Activated CD8-positive, alpha-beta T cell treated with anti-CD3 and anti-CD28 coated beads for 36 hours (primary cell): ENCODE results near the gene TRAPPC8. TPM values are rescaled to one million over a fixed set of nuclear protein-coding genes. Genes with fewer than 3 reads are reported as not detected.
"Not testable (repeated sequence)": the region's sequence is repeated elsewhere in the genome, so short reads cannot be mapped to it uniquely, and the experiment has no call there.

Source experiments
- ATAC-seq: fragments of 200-7000 bp; cut with Tn5 transposase; one replicate; pipeline ENCODE4 v1.10.0; 2021; ENCODE audit warnings: mild to moderate bottlenecking, moderate library complexity
- CTCF ChIA-PET: fragments of 350-600 bp; sonication (Branson Sonifier 250); formaldehyde crosslinking; loops from one replicate; lab custom pipeline; 2021; ENCODE audit warnings: antibody characterized with exemption; lab: Charles Lee
- POLR2A ChIA-PET: fragments of 350-600 bp; sonication (Branson Sonifier 250); formaldehyde crosslinking; loops from one replicate; lab custom pipeline; 2021; ENCODE audit warnings: antibody characterized with exemption; lab: Charles Lee
- DNase-seq: peaks from one replicate; pipeline ENCODE4 v3.0.0-alpha.2; 2020
- H3K27ac Mint-ChIP-seq: one replicate; pipeline ENCODE4 v1.8.0; 2021; ENCODE audit warnings: mild to moderate bottlenecking, mixed read lengths
- H3K27me3 Mint-ChIP-seq: one replicate; pipeline ENCODE4 v1.8.0; 2021; ENCODE audit warnings: mixed read lengths
- H3K36me3 Mint-ChIP-seq: one replicate; pipeline ENCODE4 v1.8.0; 2021; ENCODE audit warnings: low read depth, mixed read lengths
- H3K4me1 Mint-ChIP-seq: one replicate; pipeline ENCODE4 v1.8.0; 2021; ENCODE audit warnings: low read depth, mixed read lengths
- H3K4me3 Mint-ChIP-seq: one replicate; pipeline ENCODE4 v1.8.0; 2021; ENCODE audit warnings: mild to moderate bottlenecking, moderate library complexity, mixed read lengths
- H3K9me3 Mint-ChIP-seq: one replicate; pipeline ENCODE4 v1.8.0; 2021; ENCODE audit warnings: mixed read lengths
- CTCF ChIP-seq: fragments of 200-600 bp; IDR thresholded peaks from one replicate; pipeline ENCODE4 v1.8.0; 2022; ENCODE audit warnings: antibody characterized with exemption, mild to moderate bottlenecking
- intact Hi-C: fragments of 100-400 bp; cut with micrococcal nuclease; formaldehyde crosslinking; loops from one replicate; pipeline ENCODE4 v1.10.0; 2022
- total RNA-seq, 2 experiments: library from RNA; stranded (reverse); gene quantifications; one replicate each; pipeline ENCODE4 v1.2.3, GENCODE V29; 2021

Gene TRAPPC8
- total RNA-seq, 2 experiments from 2014 or later = 26.1 to 29.6 TPM

GRCh38 chr18:31942291-31942998 lies 483 bp downstream of the TRAPPC8 start:
- no peaks in the 10 kb centered on the region for H3K27me3 Mint-ChIP-seq
- H3K36me3 Mint-ChIP-seq = peaks cover 5% of the 10 kb centered on the region
- DNase-seq (peak; percentile 52), ATAC-seq (peak; percentile 40)
- POLR2A ChIA-PET = interaction anchor here (0.8 to 4.1 kb wide), 15 partner anchors 11 to 165 kb away, joined by 3 to 35 read pairs (median 3); partner anchors contain the start of genes RNF125 and RNF138
- intact Hi-C loops = loop anchor here (2.0 to 5.0 kb wide), 2 partner anchors 76 to 150 kb away; partner anchors contain the start of genes RNF125 and RNF138
- peaks cover 34% of the 10 kb centered on the region for H3K4me1 Mint-ChIP-seq
- no peak for TF ChIP-seq CTCF
- CTCF ChIA-PET = interaction anchor here (1.4 to 2.6 kb wide), 6 partner anchors 69 to 130 kb away, joined by 3 to 15 read pairs (median 6); partner anchors contain the start of gene RNF125
- H3K9me3 Mint-ChIP-seq = no peaks in the 10 kb centered on the region
- H3K27ac Mint-ChIP-seq = peak overlapping the region; percentile 99
- peak overlapping the region; percentile 100 for H3K4me3 Mint-ChIP-seq

- ChIA-PET CTCF (interaction anchor here (0.8 to 2.6 kb wide), 4 partner anchors 68 to 216 kb away, joined by 3 to 15 read pairs (median 5); partner anchors contain the start of gene RNF125), POLR2A (interaction anchor here (0.8 to 4.1 kb wide), 5 partner anchors 16 to 166 kb away, joined by 3 to 35 read pairs (median 4); partner anchors contain the start of gene RNF125)
- intact Hi-C loops = loop anchor here (5.0 kb wide), 1 partner anchor 151 kb away; the partner anchor contains the start of gene RNF138
- Mint-ChIP-seq H3K27me3 (no peaks in the 10 kb centered on the region), H3K9me3 (no peaks in the 10 kb centered on the region), H3K4me3 (peak overlapping the region; percentile 100), H3K36me3 (peaks cover 5% of the 10 kb centered on the region), H3K27ac (peak overlapping the region; percentile 16), H3K4me1 (peaks cover 34% of the 10 kb centered on the region)
- ATAC-seq (no peak), DNase-seq (no peak)
- no peak for TF ChIP-seq CTCF
Observed at GRCh38 chr18:31941010-31941809, 1.7 kb downstream of the TRAPPC8 start.

- H3K27ac Mint-ChIP-seq, POLR2A ChIA-PET, ATAC-seq, H3K9me3 Mint-ChIP-seq, H3K36me3 Mint-ChIP-seq, intact Hi-C loops, H3K27me3 Mint-ChIP-seq, H3K4me3 Mint-ChIP-seq, DNase-seq, CTCF ChIA-PET: not testable (repeated sequence)
- H3K4me1 Mint-ChIP-seq = peaks cover 15% of the 10 kb centered on the region
Observed at GRCh38 chr18:31934773-31935172, 8.2 kb downstream of the TRAPPC8 start.

GRCh38 chr18:31931886-31932240 lies 11.1 kb downstream of the TRAPPC8 start:
- ChIA-PET CTCF (no interaction called here), POLR2A (interaction anchor here (1.0 kb wide), 1 partner anchor 10 kb away, joined by 3 read pairs; no protein-coding TSS in a partner anchor)
- ATAC-seq = no peak
- Mint-ChIP-seq H3K4me1 (peaks cover 2% of the 10 kb centered on the region), H3K27ac (no peak overlapping the region), H3K27me3 (no peaks in the 10 kb centered on the region), H3K36me3 (peaks cover 5% of the 10 kb centered on the region), H3K4me3 (no peak overlapping the region), H3K9me3 (no peaks in the 10 kb centered on the region)
- DNase-seq = no peak
- intact Hi-C loops = no loop called here
- no peak for TF ChIP-seq CTCF

GRCh38 chr18:31931163-31931885 lies 11.6 kb downstream of the TRAPPC8 start:
- H3K9me3 Mint-ChIP-seq = no peaks in the 10 kb centered on the region
- ChIA-PET CTCF (no interaction called here), POLR2A (interaction anchor here (1.0 kb wide), 1 partner anchor 11 kb away, joined by 3 read pairs; no protein-coding TSS in a partner anchor)
- no peak for ATAC-seq
- no peaks in the 10 kb centered on the region for H3K27me3 Mint-ChIP-seq
- intact Hi-C loops = no loop called here
- no peak for DNase-seq
- no peak overlapping the region for H3K27ac Mint-ChIP-seq
- no peak overlapping the region for H3K4me3 Mint-ChIP-seq
- peaks cover 2% of the 10 kb centered on the region for H3K4me1 Mint-ChIP-seq
- H3K36me3 Mint-ChIP-seq = peaks cover 11% of the 10 kb centered on the region
- TF ChIP-seq CTCF = no peak
